OCI-LY7 (cell line): ENCODE results near the gene CTSE. TPM values are rescaled to one million over a fixed set of nuclear protein-coding genes. Genes with fewer than 3 reads are reported as not detected.

ENCODE experiments used
- BruUV-seq: library from RNA; stranded (reverse); fragments of 400-500 nt; replicated peaks from 2 replicates; lab custom pipeline; 2021; lab: Mats Ljungman, UMichigan
- CTCF ChIA-PET: fragments of 300-600 bp; sonication (Branson Sonifier 250); formaldehyde crosslinking; loops from one replicate; lab custom pipeline; 2022; ENCODE audit warnings: antibody characterized with exemption; ENCODE audit not compliant: unreplicated experiment; lab: Charles Lee
- POLR2A ChIA-PET: fragments of 300-600 bp; sonication (Branson Sonifier 250); formaldehyde crosslinking; loops from one replicate; lab custom pipeline; 2022; ENCODE audit warnings: antibody characterized with exemption; lab: Charles Lee
- DNase-seq: peaks from one replicate; pipeline ENCODE4 v3.0.0-alpha.2; 2015; ENCODE audit warnings: low spot score
- H2AFZ ChIP-seq: fragments of 200-600 bp; sonication (generic), shearing (Covaris generic); 2 replicates; pipeline ENCODE4 v1.6.1; 2014; ENCODE audit warnings: mild to moderate bottlenecking, antibody characterized with exemption, low read length, moderate library complexity
- H3K27ac ChIP-seq: fragments of 200-600 bp; sonication (generic); 2 replicates; pipeline ENCODE4 v1.5.1; 2014; ENCODE audit warnings: mixed run types, low read depth, mild to moderate bottlenecking, moderate library complexity, low read length, inconsistent platforms; ENCODE audit not compliant: poor library complexity, severe bottlenecking
- H3K36me3 ChIP-seq: fragments of 200-600 bp; sonication (generic); 2 replicates; pipeline ENCODE4 v1.6.1; 2014; ENCODE audit warnings: mild to moderate bottlenecking, antibody characterized with exemption, low read length, moderate library complexity, mixed read lengths; ENCODE audit not compliant: insufficient read depth
- H3K4me1 ChIP-seq: fragments of 200-600 bp; sonication (generic); 2 replicates; pipeline ENCODE4 v1.5.1; 2014; ENCODE audit warnings: mild to moderate bottlenecking, low read length; ENCODE audit not compliant: insufficient read depth, poor library complexity, severe bottlenecking
- H3K4me2 ChIP-seq: fragments of 200-600 bp; sonication (generic); 2 replicates; pipeline ENCODE4 v1.6.1; 2014; ENCODE audit warnings: mild to moderate bottlenecking, low read length
- H3K4me3 ChIP-seq: fragments of 200-600 bp; sonication (generic); 2 replicates; pipeline ENCODE4 v1.5.1; 2014; ENCODE audit warnings: mild to moderate bottlenecking, low read depth, low read length; ENCODE audit not compliant: poor library complexity, severe bottlenecking
- H3K79me2 ChIP-seq: fragments of 200-600 bp; sonication (generic); 2 replicates; pipeline ENCODE4 v1.6.1; 2016; ENCODE audit warnings: low read depth, mild to moderate bottlenecking, low read length, moderate library complexity, mixed read lengths; ENCODE audit not compliant: insufficient read depth
- H3K9me2 ChIP-seq: fragments of 200-600 bp; sonication (generic); 2 replicates; pipeline ENCODE4 v1.6.1; 2016; ENCODE audit warnings: mild to moderate bottlenecking, low read length, mixed read lengths; ENCODE audit not compliant: insufficient read depth
- H3K9me3 ChIP-seq: fragments of 200-600 bp; sonication (generic); 2 replicates; pipeline ENCODE4 v1.6.1; 2014; ENCODE audit warnings: mild to moderate bottlenecking, mixed run types, low read length, mixed read lengths
- H4K20me1 ChIP-seq: fragments of 200-600 bp; sonication (generic); 2 replicates; pipeline ENCODE4 v1.6.1; 2014; ENCODE audit warnings: mild to moderate bottlenecking, antibody characterized with exemption, low read length, moderate library complexity, mixed read lengths; ENCODE audit not compliant: insufficient read depth
- EZH2phosphoT487 ChIP-seq: fragments of 200-600 bp; sonication (generic); IDR thresholded peaks from 2 replicates; pipeline ENCODE4 v1.6.1; 2018; ENCODE audit warnings: low read depth, borderline replicate concordance, mild to moderate bottlenecking, mixed run types, antibody characterized with exemption, low read length, moderate library complexity, mixed read lengths
- intact Hi-C: fragments of 100-400 bp; cut with micrococcal nuclease; formaldehyde crosslinking; loops from one replicate; pipeline ENCODE4 v1.10.0; 2022; ENCODE audit not compliant: unreplicated experiment
- total RNA-seq, 2 experiments: library from RNA; depleted of rRNA in 1 of 2; stranded (reverse); fragments of >200 nt in 1 of 2; shearing (Covaris generic) in 1 of 2; gene quantifications; 2 replicates each; pipeline ENCODE4 v1.2.3, GENCODE V29; 2014 to 2022
- TF ChIP-seq, protein P1 (sequence below): fragments of 200-600 bp; sonication (generic); conservative IDR thresholded peaks from 2 replicates; pipeline ENCODE4 v1.5.1; 2014; ENCODE audit warnings: mild to moderate bottlenecking, antibody characterized with exemption, low read length, moderate library complexity, mixed read lengths

Gene CTSE
- total RNA-seq, 2 experiments from 2014 or later: not detected

DNA sequence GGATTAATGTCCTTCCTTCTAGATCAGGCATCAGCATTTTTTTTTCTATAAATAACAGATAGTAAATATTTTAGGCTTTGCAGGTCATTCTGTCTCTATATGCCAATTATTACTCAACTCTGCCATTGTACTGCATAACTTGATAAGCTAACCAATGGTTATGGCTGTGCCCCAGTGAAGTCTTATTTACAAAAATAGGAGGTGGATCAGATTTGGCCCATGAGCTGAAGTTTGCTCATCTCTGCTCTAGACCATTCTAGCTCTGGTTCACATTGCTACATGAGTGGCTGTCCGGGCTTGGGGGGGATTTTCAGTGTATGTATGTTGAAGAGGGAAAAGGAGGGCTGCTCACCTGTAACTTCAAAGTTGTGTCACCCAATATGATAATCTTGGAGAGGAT is 30.6 kb downstream of the CTSE start:
- H3K4me2 ChIP-seq: no peak overlapping the region
- no peak overlapping the region for H3K27ac ChIP-seq
- H3K9me3 ChIP-seq: no peaks in the 10 kb centered on the region
- no peaks in the 10 kb centered on the region for H3K9me2 ChIP-seq
- H3K4me1 ChIP-seq: no peaks in the 10 kb centered on the region
- POLR2A ChIA-PET: interaction anchor here (1.3 kb wide), 1 partner anchor 99 kb away, joined by 3 read pairs; no protein-coding TSS in a partner anchor
- H3K79me2 ChIP-seq: no peaks in the 10 kb centered on the region
- no peak overlapping the region for H2AFZ ChIP-seq
- no peak for DNase-seq
- no peaks in the 10 kb centered on the region for H3K36me3 ChIP-seq
- no TSS peak for BruUV-seq
- CTCF ChIA-PET: no interaction called here
- H4K20me1 ChIP-seq: no peaks in the 10 kb centered on the region
- intact Hi-C loops: no loop called here
- H3K4me3 ChIP-seq: no peak overlapping the region
- no peak for TF ChIP-seq EZH2phosphoT487
- TF ChIP-seq, protein P1, sequence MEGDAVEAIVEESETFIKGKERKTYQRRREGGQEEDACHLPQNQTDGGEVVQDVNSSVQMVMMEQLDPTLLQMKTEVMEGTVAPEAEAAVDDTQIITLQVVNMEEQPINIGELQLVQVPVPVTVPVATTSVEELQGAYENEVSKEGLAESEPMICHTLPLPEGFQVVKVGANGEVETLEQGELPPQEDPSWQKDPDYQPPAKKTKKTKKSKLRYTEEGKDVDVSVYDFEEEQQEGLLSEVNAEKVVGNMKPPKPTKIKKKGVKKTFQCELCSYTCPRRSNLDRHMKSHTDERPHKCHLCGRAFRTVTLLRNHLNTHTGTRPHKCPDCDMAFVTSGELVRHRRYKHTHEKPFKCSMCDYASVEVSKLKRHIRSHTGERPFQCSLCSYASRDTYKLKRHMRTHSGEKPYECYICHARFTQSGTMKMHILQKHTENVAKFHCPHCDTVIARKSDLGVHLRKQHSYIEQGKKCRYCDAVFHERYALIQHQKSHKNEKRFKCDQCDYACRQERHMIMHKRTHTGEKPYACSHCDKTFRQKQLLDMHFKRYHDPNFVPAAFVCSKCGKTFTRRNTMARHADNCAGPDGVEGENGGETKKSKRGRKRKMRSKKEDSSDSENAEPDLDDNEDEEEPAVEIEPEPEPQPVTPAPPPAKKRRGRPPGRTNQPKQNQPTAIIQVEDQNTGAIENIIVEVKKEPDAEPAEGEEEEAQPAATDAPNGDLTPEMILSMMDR: no peak

DNA sequence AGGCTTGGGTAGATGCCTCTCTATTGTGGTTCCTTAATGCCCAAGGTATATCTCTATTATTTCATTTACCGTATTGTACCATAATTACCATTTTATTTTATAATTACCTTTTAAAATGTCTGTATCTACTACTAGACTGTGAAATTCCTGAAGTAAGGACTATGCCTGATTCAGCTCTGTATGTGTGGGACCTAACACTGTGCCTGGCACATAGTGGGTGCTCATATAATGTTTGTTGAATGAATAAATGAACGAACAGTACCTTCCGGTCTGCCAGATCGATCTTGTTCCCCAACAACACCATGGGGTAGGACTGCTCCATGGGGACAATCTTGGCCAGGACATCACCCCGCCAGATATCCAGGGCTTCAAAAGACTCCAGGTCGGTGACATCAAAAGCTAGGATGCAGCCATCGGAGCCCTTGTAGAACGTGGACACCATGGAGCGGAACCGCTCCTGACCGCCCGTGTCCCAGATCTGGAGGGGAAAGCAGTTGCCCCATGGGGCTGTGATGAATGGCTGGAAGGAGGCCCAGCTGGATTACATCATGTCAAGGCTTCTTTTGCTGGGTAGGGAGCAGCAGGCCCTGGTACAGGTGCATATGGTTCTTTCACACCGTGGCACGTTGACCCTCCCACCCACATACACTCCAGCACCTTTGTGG is 31.3 kb downstream of the CTSE start:
- DNase-seq: no peak
- no TSS peak for BruUV-seq
- no peaks in the 10 kb centered on the region for H3K4me1 ChIP-seq
- ChIA-PET POLR2A (no interaction called here), CTCF (no interaction called here)
- no peak overlapping the region for H2AFZ ChIP-seq
- no peaks in the 10 kb centered on the region for H3K79me2 ChIP-seq
- intact Hi-C loops: no loop called here
- no peak overlapping the region for H3K4me3 ChIP-seq
- no peak for TF ChIP-seq EZH2phosphoT487
- TF ChIP-seq, protein P1: no peak
- H3K9me2 ChIP-seq: no peaks in the 10 kb centered on the region
- no peaks in the 10 kb centered on the region for H3K36me3 ChIP-seq
- H4K20me1 ChIP-seq: no peaks in the 10 kb centered on the region
- H3K27ac ChIP-seq: no peak overlapping the region
- no peaks in the 10 kb centered on the region for H3K9me3 ChIP-seq
- H3K4me2 ChIP-seq: no peak overlapping the region

DNA sequence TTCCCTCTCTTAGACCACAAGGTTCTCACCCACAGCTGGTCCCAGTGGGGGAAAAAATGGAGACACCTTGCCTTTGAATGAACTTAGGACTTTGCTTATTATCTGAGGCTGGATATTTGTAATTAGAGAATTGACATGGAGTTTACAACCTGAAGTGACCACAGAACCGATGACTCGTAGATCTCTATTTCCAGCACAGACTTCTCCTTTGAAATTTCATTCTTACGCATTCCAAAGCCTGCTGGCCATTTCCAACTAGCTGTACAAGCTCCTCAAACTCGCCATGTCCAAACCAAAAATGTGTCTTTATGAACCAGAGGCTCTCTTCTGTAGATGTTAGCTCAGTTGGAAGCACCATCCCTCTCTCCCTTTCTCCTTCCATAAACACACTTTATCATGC is 32.5 kb downstream of the CTSE start:
- TF ChIP-seq, protein P1: no peak
- no peak for TF ChIP-seq EZH2phosphoT487

More for the DNA sequence above, 32.5 kb downstream of the CTSE start:
- BruUV-seq: no TSS peak
- Histone ChIP-seq H3K9me3 (no peaks in the 10 kb centered on the region), H3K4me3 (no peak overlapping the region), H3K9me2 (no peaks in the 10 kb centered on the region), H3K79me2 (no peaks in the 10 kb centered on the region), H3K4me2 (no peak overlapping the region), H4K20me1 (no peaks in the 10 kb centered on the region), H3K27ac (no peak overlapping the region), H2AFZ (no peak overlapping the region), H3K4me1 (no peaks in the 10 kb centered on the region), H3K36me3 (no peaks in the 10 kb centered on the region)
- DNase-seq: no peak
- POLR2A ChIA-PET: no interaction called here
- CTCF ChIA-PET: no interaction called here
- intact Hi-C loops: no loop called here
